KOPT-K1 (cell line): ENCODE data around the gene NTRK2.
"Not testable (repeated sequence)": the region's sequence is repeated elsewhere in the genome, so short reads cannot be mapped to it uniquely, and the experiment has no call there.

Experiments used
- H3K27ac ChIP-seq: fragments of 200-600 bp; sonication (generic); 2 replicates; pipeline ENCODE4 v1.5.1; 2016; ENCODE audit warnings: antibody characterized with exemption, mild to moderate bottlenecking, low read depth, low read length; ENCODE audit not compliant: poor library complexity, severe bottlenecking
- H3K36me3 ChIP-seq: fragments of 200-600 bp; sonication (generic); 2 replicates; pipeline ENCODE4 v1.5.1; 2017; ENCODE audit warnings: antibody characterized with exemption, mild to moderate bottlenecking, low read length, moderate library complexity; ENCODE audit not compliant: insufficient read depth
- H3K9me3 ChIP-seq: fragments of 200-600 bp; sonication (generic); 2 replicates; pipeline ENCODE4 v1.5.1; 2017; ENCODE audit warnings: antibody characterized with exemption, low read length, mild to moderate bottlenecking; ENCODE audit not compliant: insufficient read depth, poor library complexity, severe bottlenecking

Gene NTRK2

GRCh38 chr9:85053206-85053786, 383.8 kb downstream of the NTRK2 start:
- Histone ChIP-seq H3K27ac (no peak overlapping the region), H3K9me3 (no peaks in the 10 kb centered on the region), H3K36me3 (no peaks in the 10 kb centered on the region)

DNA sequence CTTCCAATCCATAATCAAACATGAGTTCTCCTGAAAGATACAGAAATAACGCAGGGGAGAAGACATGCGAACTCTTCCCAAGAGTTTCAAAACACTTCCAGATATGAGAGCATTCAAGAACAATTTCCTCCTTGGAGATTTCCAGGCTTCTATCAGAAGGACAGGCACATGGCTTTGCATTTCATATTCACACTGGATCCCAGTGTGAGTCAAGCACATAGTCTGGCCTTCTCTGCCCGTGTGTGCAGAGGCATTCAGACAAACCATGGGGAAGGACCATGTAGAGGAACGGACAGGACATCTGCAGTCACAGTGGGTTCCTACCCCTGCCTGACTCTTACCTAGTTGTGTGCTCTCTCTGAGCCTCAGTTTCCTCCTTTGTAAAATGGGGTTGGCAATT, 384.5 kb downstream of the NTRK2 start:
- H3K27ac ChIP-seq = no peak overlapping the region
- no peaks in the 10 kb centered on the region for H3K36me3 ChIP-seq
- no peaks in the 10 kb centered on the region for H3K9me3 ChIP-seq

GRCh38 chr9:85055506-85056202, 386.1 kb downstream of the NTRK2 start:
- H3K9me3 ChIP-seq = no peaks in the 10 kb centered on the region
- H3K36me3 ChIP-seq = no peaks in the 10 kb centered on the region
- H3K27ac ChIP-seq = no peak overlapping the region

- no peak overlapping the region for H3K27ac ChIP-seq
- H3K9me3 ChIP-seq = no peaks in the 10 kb centered on the region
- H3K36me3 ChIP-seq = no peaks in the 10 kb centered on the region
Observed at GRCh38 chr9:85056203-85056572, 386.7 kb downstream of the NTRK2 start.

- Histone ChIP-seq H3K27ac (no peak overlapping the region), H3K9me3 (no peaks in the 10 kb centered on the region), H3K36me3 (no peaks in the 10 kb centered on the region)
Observed at GRCh38 chr9:85061969-85062368, 392.4 kb downstream of the NTRK2 start.

GRCh38 chr9:85062385-85063022, 393.0 kb downstream of the NTRK2 start:
- H3K27ac ChIP-seq = no peak overlapping the region
- no peaks in the 10 kb centered on the region for H3K9me3 ChIP-seq
- H3K36me3 ChIP-seq = no peaks in the 10 kb centered on the region

GRCh38 chr9:85064811-85065371, 395.4 kb downstream of the NTRK2 start:
- no peaks in the 10 kb centered on the region for H3K9me3 ChIP-seq
- H3K27ac ChIP-seq = no peak overlapping the region
- no peaks in the 10 kb centered on the region for H3K36me3 ChIP-seq

DNA sequence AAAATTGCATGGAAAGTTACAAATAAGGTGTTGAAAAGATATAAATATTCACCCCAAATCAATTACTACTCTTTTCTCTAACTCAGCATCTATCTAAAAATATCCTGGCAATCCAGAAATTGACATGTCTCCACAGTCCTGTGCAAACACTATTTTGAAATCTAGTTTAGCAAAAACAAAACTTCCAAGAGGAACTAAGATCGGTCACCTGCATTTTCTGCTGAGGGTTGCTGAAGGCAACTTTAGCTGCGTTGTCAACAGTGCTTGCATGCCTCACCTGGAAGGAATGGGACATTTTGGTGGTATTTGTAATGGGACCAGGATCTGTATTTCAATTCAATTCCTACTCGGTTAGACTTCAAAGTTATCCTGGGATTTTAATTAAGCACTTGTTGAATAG, 398.3 kb downstream of the NTRK2 start:
- Histone ChIP-seq H3K36me3 (no peaks in the 10 kb centered on the region), H3K27ac (no peak overlapping the region), H3K9me3 (no peaks in the 10 kb centered on the region)

- H3K36me3 ChIP-seq, H3K27ac ChIP-seq, H3K9me3 ChIP-seq: not testable (repeated sequence)
Observed at GRCh38 chr9:85069421-85069820, 399.9 kb downstream of the NTRK2 start.
